ENCODE measurements around the gene DHX15.

Gene DHX15

GRCh38 chr4:24601121-24601520 lies 16.8 kb upstream of the DHX15 start:
- DNase-seq (ENCODE audit: extremely low read depth, low read depth): no peak
- no peak for TF ChIP-seq CTCF (IDR thresholded peaks at IDR 0.05; ENCODE audit: low read depth, low read length)

GRCh38 chr4:24599275-24599674 lies 14.9 kb upstream of the DHX15 start:
- TF ChIP-seq CTCF (IDR thresholded peaks at IDR 0.05; ENCODE audit: low read depth, low read length): no peak
- DNase-seq (ENCODE audit: extremely low read depth, low read depth): no peak

- TF ChIP-seq CTCF (IDR thresholded peaks at IDR 0.05; ENCODE audit: low read depth, low read length): no peak
- no peak for DNase-seq (ENCODE audit: extremely low read depth, low read depth)
Measured at GRCh38 chr4:24598025-24598424, 13.7 kb upstream of the DHX15 start.

DNA sequence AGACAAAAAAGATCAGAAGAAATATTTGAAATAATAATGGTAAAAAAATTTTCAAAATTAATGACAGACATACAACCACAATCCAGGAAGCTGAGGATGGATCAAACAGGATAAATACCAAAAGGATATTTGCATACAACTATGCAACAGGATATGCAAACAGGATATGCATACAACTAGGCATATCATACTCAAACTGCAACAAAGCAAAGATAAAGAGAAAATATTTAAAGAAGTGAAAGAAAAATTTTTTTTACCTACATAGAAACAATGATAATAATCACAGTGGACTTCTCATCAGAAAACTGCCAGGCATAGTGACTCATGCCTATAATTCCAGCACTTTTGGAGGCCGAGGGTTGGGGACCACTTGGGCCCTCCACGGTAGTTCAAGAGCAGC lies 11.3 kb upstream of the DHX15 start:
- no peak for TF ChIP-seq CTCF (IDR thresholded peaks at IDR 0.05; ENCODE audit: low read depth, low read length)
- DNase-seq (ENCODE audit: extremely low read depth, low read depth): no peak

- no peak for DNase-seq (ENCODE audit: extremely low read depth, low read depth)
- no peak for TF ChIP-seq CTCF (IDR thresholded peaks at IDR 0.05; ENCODE audit: low read depth, low read length)
Measured at GRCh38 chr4:24594887-24595286, 10.5 kb upstream of the DHX15 start.

GRCh38 chr4:24589448-24589847 lies 5.1 kb upstream of the DHX15 start:
- no peak for TF ChIP-seq CTCF (IDR thresholded peaks at IDR 0.05; ENCODE audit: low read depth, low read length)
- DNase-seq (ENCODE audit: extremely low read depth, low read depth): no peak

DNA sequence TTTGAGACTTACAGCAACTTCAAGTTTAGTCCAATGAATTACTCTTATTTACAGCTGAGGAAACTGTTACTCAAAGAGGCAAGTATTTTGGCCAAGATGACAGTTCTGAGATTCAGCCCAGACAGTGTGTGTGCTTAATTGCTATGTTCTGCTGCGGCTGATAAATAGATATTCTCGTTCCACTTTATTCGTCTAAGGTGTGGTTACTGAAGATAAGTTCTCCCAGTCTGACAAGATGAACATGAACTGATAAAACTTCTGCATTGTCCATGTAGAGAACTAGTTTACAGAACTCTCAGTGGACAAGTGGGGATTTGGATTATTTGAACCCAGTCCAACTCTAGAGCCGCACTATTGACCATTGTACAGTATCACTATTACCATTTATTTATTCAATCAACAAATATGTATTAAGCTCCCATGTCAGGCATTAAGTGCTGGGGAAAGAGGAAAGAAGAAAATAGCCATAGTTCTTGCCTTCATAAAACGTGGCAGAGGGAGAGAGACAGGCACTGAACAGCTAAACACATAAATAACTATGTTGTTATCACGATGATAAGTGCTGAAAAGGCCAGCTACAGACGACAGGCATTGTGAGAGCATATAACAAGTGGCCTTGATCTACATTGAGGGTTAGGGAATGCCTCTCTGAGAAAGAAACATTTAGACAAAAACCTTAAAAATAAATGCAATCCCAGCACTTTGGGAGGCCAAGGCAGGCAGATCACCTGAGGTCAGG lies 4.0 kb upstream of the DHX15 start:
- no peak for TF ChIP-seq CTCF (IDR thresholded peaks at IDR 0.05; ENCODE audit: low read depth, low read length)

More for the DNA sequence above, 4.0 kb upstream of the DHX15 start:
- DNase-seq (ENCODE audit: extremely low read depth, low read depth): no peak
